GM20431 (cell line): ENCODE measurements around the gene CALR.
"Not testable (repeated sequence)": the region's sequence is repeated elsewhere in the genome, so short reads cannot be mapped to it uniquely, and the experiment has no call there.

Source experiments
- in situ Hi-C: fragments of 300-500 bp; cut with MseI, MboI; formaldehyde crosslinking; loops from one replicate; pipeline ENCODE4 v1.15.0; 2020; ENCODE audit warnings: low sequenced_read_pairs; ENCODE audit not compliant: unreplicated experiment

The CALR gene

GRCh38 chr19:12937927-12938778, at the start of gene CALR:
Gene CALR, plus strand, starts transcription at chr19:12938609. Its CDS starts 71 bp downstream, at chr19:12938680.
- in situ Hi-C loops = no loop called here

GRCh38 chr19:12890299-12890786, 48.1 kb upstream of the CALR start:
- in situ Hi-C loops = not testable (repeated sequence)

- in situ Hi-C loops = no loop called here
Measured at GRCh38 chr19:12890787-12891552, 47.4 kb upstream of the CALR start, which contains the start of gene GCDH. Gene GCDH, plus strand, starts transcription at chr19:12891160. Its CDS starts 145 bp downstream, at chr19:12891305.

GRCh38 chr19:12891553-12892021, 46.8 kb upstream of the CALR start:
- in situ Hi-C loops = no loop called here

GRCh38 chr19:12893582-12893981, 44.8 kb upstream of the CALR start:
- in situ Hi-C loops = no loop called here

GRCh38 chr19:12896460-12896859, 41.9 kb upstream of the CALR start:
- in situ Hi-C loops = no loop called here

GRCh38 chr19:12899891-12900518, 38.4 kb upstream of the CALR start:
- in situ Hi-C loops = no loop called here

GRCh38 chr19:12907166-12907565, 31.2 kb upstream of the CALR start:
- in situ Hi-C loops = no loop called here

- in situ Hi-C loops = no loop called here
Measured at GRCh38 chr19:12912571-12912970, 25.8 kb upstream of the CALR start.

- in situ Hi-C loops = no loop called here
Measured at GRCh38 chr19:12913011-12913561, 25.3 kb upstream of the CALR start.

GRCh38 chr19:12913851-12914690, 24.3 kb upstream of the CALR start:
- in situ Hi-C loops = no loop called here

GRCh38 chr19:12915860-12916259, 22.5 kb upstream of the CALR start:
- in situ Hi-C loops = not testable (repeated sequence)

GRCh38 chr19:12918253-12918652, 20.2 kb upstream of the CALR start:
- in situ Hi-C loops = no loop called here

- in situ Hi-C loops = no loop called here
Measured at GRCh38 chr19:12921047-12921446, 17.4 kb upstream of the CALR start.

GRCh38 chr19:12922959-12923358, 15.4 kb upstream of the CALR start:
- in situ Hi-C loops = no loop called here

- in situ Hi-C loops = no loop called here
Measured at GRCh38 chr19:12924621-12925310, 13.6 kb upstream of the CALR start.

- in situ Hi-C loops = no loop called here
Measured at GRCh38 chr19:12930002-12930645, 8.3 kb upstream of the CALR start.
